Medulla oblongata (tissue), 1 donor: Measurements from ENCODE around the gene DYNC1I1.

Source experiments
- DNase-seq: peaks from one replicate; pipeline ENCODE4 v3.0.0-alpha.2; 2015; ENCODE audit errors: extremely low spot score

The DYNC1I1 gene

GRCh38 chr7:95793658-95794057 lies 21.3 kb downstream of the DYNC1I1 start:
- DNase-seq: no peak

- no peak for DNase-seq
These were observed 22.7 kb downstream of the DYNC1I1 start for GRCh38 chr7:95794917-95795515.

GRCh38 chr7:95796617-95797016 lies 24.3 kb downstream of the DYNC1I1 start:
- DNase-seq: no peak

GRCh38 chr7:95798401-95798930 lies 26.1 kb downstream of the DYNC1I1 start:
- no peak for DNase-seq

- DNase-seq: no peak
These were observed 28.4 kb downstream of the DYNC1I1 start for GRCh38 chr7:95800787-95801186.

- no peak for DNase-seq
These were observed 29.9 kb downstream of the DYNC1I1 start for GRCh38 chr7:95802270-95802669.

- DNase-seq: no peak
These were observed 31.7 kb downstream of the DYNC1I1 start for GRCh38 chr7:95804052-95804451.

- DNase-seq: no peak
These were observed 33.6 kb downstream of the DYNC1I1 start for GRCh38 chr7:95805909-95806308.

GRCh38 chr7:95808396-95808795 lies 36.0 kb downstream of the DYNC1I1 start:
- DNase-seq: no peak

GRCh38 chr7:95811846-95812445 lies 39.6 kb downstream of the DYNC1I1 start:
- no peak for DNase-seq

- no peak for DNase-seq
These were observed 42.4 kb downstream of the DYNC1I1 start for GRCh38 chr7:95814721-95815120.

GRCh38 chr7:95817866-95818640 lies 45.7 kb downstream of the DYNC1I1 start:
- DNase-seq: no peak

- no peak for DNase-seq
These were observed 48.4 kb downstream of the DYNC1I1 start for GRCh38 chr7:95820778-95821177.

GRCh38 chr7:95822717-95823116 lies 50.4 kb downstream of the DYNC1I1 start:
- no peak for DNase-seq

GRCh38 chr7:95824616-95825015 lies 52.3 kb downstream of the DYNC1I1 start:
- DNase-seq: no peak

GRCh38 chr7:95828824-95829790 lies 56.8 kb downstream of the DYNC1I1 start:
- no peak for DNase-seq

- DNase-seq: no peak
These were observed 68.9 kb downstream of the DYNC1I1 start for GRCh38 chr7:95840953-95841950.

- no peak for DNase-seq
These were observed 70.9 kb downstream of the DYNC1I1 start for GRCh38 chr7:95843286-95843685.

GRCh38 chr7:95845007-95845406 lies 72.7 kb downstream of the DYNC1I1 start:
- no peak for DNase-seq

GRCh38 chr7:95847061-95847460 lies 74.7 kb downstream of the DYNC1I1 start:
- DNase-seq: no peak
